ENCODE data around the gene ATP8B3. TPM values are rescaled to one million over a fixed set of nuclear protein-coding genes. Genes with fewer than 3 reads are reported as not detected.

The ATP8B3 gene
- total and polyA plus RNA-seq, 9 of the 15 experiments (the other 6 are each of a cell fraction or from before 2014, with no cell fraction given) = 1.2 to 12.3 (median 3.8) TPM

GRCh38 chr19:1855040-1855827 is 43.2 kb upstream of the ATP8B3 start (continued):
- TF ChIP-seq CREB3L1 (IDR thresholded peaks at IDR 0.05; ENCODE audit: borderline replicate concordance, low read depth) (0 out of 2 replicates have a peak, but pooled peaks have one; percentile 7), ZNF740 (CRISPR knock-in tag; IDR thresholded peaks at IDR 0.05) (0 out of 2 replicates have a peak, but pooled peaks have one; percentile 23), ZNF740 (tag; IDR thresholded peaks at IDR 0.05) (no peak), ETS1 (conservative IDR thresholded peaks at IDR 0.05; ENCODE audit: control insufficient read depth, low read depth, low read length) (0 out of 2 replicates have a peak, but pooled peaks have one; percentile 4), ZFX (CRISPR knock-in tag; IDR thresholded peaks at IDR 0.05) (peak; percentile 62), NRF1 (conservative IDR thresholded peaks at IDR 0.05 in 1 of 2, IDR thresholded peaks at IDR 0.05 in 1 of 2) (peak; percentile 34 to 57; a peak in 3 of 4 replicates), NFRKB (IDR thresholded peaks at IDR 0.05; ENCODE audit: low read depth) (peak; percentile 35; the same call in 1 of the 2 replicates), RCOR1 (IDR thresholded peaks at IDR 0.05; ENCODE audit: borderline replicate concordance in 1 of 2, low read depth in 2 of 2, low read length in 2 of 2) (peak in 1 of 2 experiments; percentile 25; a peak in 1 of 4 replicates), EP400 (IDR thresholded peaks at IDR 0.05) (peak; percentile 63), MTA1 (IDR thresholded peaks at IDR 0.05; ENCODE audit: borderline replicate concordance) (0 out of 2 replicates have a peak, but pooled peaks have one; percentile 16), ZNF124 (CRISPR knock-in tag; IDR thresholded peaks at IDR 0.05) (no peak), DPF2 (IDR thresholded peaks at IDR 0.05) (peak; percentile 40; the same call in 1 of the 2 replicates), PPARD (CRISPR knock-in tag; IDR thresholded peaks at IDR 0.05) (no peak), MNT (conservative IDR thresholded peaks at IDR 0.05) (peak; percentile 57 to 76; a peak in 3 of 4 replicates), HNRNPL (IDR thresholded peaks at IDR 0.05; ENCODE audit: low read depth, low read length) (peak; percentile 79), ZBED1 (IDR thresholded peaks at IDR 0.05) (0 out of 2 replicates have a peak, but pooled peaks have one; percentile 48), SUPT5H (IDR thresholded peaks at IDR 0.05) (peak; percentile 72), RBFOX2 (IDR thresholded peaks at IDR 0.05; ENCODE audit: low read depth, low read length) (peak; percentile 76), ATF1 (CRISPR knock-in tag; IDR thresholded peaks at IDR 0.05) (no peak), ATF1 (tag; IDR thresholded peaks at IDR 0.05) (peak; percentile 18; the same call in 1 of the 2 replicates), CREM (IDR thresholded peaks at IDR 0.05; ENCODE audit: low read depth) (peak; percentile 41; the same call in 1 of the 2 replicates), POLR2B (IDR thresholded peaks at IDR 0.05; ENCODE audit: low read depth, partially characterized antibody) (peak; percentile 61), RBBP5 (IDR thresholded peaks at IDR 0.05; ENCODE audit: borderline replicate concordance, insufficient read depth, low read length, poor library complexity, severe bottlenecking) (peak; percentile 66), KLF13 (tag; IDR thresholded peaks at IDR 0.05; ENCODE audit: borderline replicate concordance, low read depth) (0 out of 2 replicates have a peak, but pooled peaks have one; percentile 38)
